NB4 (cell line): ENCODE results near the gene RPL4.
A peak's percentile ranks its signal among the peaks of the same experiment; 100 is the strongest.

Experiments used
- DNase-seq: peaks from one replicate; pipeline ENCODE4 v3.0.0; 2010; ENCODE audit warnings: low read depth
- H3K4me3 ChIP-seq: one replicate; pipeline ENCODE4 v1.5.1; 2011; ENCODE audit warnings: mild to moderate bottlenecking, low read depth, low read length, moderate library complexity
- MYC ChIP-seq: IDR thresholded peaks from 2 replicates; pipeline ENCODE4 v1.6.1; 2011; ENCODE audit warnings: low read depth, low read length
- POLR2A ChIP-seq: IDR thresholded peaks from 2 replicates; pipeline ENCODE4 v1.6.1; 2011; ENCODE audit warnings: mild to moderate bottlenecking; ENCODE audit not compliant: insufficient read length; ENCODE audit errors: extremely low read depth
- TF ChIP-seq, protein P1 (sequence below): IDR thresholded peaks from 2 replicates; pipeline ENCODE4 v1.6.1; 2011; ENCODE audit warnings: low read depth, low read length
- TF ChIP-seq, protein P2 (sequence below): IDR thresholded peaks from one replicate; pipeline ENCODE4 v1.5.1; 2012; ENCODE audit warnings: low read depth, low read length

RPL4 gene

DNA sequence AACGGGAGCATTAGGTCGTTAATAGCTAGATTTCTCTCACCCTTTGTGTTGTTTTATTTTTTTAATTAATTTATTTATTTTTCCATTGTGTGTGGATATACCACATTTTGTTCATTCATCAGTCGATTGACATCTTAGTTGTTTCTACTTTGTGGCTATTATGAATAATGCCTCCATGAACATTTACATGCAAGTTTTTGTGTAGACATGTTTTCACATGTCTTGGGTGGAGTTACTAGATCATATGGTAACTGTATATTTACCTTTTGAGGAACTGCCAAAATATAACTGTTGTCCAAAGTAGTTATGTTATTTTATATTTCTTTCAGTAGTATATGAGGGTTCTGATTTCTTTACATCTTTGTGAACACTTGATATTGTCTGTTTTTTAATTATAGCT is 19.3 kb upstream of the RPL4 start:
- TF ChIP-seq POLR2A: no peak
- TF ChIP-seq, protein P1, sequence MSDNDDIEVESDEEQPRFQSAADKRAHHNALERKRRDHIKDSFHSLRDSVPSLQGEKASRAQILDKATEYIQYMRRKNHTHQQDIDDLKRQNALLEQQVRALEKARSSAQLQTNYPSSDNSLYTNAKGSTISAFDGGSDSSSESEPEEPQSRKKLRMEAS: no peak
- no peak for DNase-seq

DNA sequence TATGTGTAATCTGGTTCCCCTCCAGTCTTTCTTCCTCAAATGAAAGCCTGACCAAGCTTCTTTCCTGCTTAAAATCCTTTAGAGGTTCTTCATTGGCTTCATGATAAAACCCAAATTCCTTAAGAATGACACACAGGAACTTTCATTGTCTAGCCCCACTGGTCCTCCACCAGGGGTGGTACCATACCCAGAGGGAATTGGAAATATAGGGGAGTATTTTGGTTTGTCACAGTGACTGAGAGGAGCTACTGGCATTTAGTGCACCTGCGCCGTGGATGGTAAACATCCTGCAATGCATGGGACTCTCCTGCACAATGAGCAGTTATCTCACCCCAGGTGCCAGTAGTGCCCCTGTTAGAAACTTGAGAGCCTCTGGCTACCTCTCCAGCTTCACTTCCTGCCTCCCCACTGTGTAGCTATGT is 11.3 kb upstream of the RPL4 start:
- H3K4me3 ChIP-seq: no peak overlapping the region
- no peak for DNase-seq
- TF ChIP-seq MYC (no peak), POLR2A (no peak)

More for the DNA sequence above, 19.3 kb upstream of the RPL4 start:
- no peak overlapping the region for H3K4me3 ChIP-seq

DNA sequence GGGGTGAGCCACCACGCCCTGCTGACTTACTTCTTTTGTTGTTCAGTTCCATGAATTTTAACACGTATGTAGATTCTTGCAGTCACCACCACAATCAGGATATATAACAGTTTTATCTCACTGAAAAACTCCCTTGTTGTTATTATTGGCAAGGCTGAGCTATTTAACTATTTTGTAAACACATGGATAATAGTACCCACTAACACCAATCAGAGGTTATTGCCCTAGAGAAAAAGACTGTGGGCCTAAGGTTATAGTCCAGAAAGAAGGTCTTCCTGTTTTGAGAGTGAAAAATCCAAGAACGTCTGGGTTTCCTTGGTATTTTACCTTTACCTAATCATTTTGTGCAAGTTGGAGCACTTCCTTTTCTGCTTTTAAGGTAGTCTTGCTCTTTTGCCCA is 9.9 kb upstream of the RPL4 start:
- TF ChIP-seq, protein P1: no peak
- TF ChIP-seq, protein P2, sequence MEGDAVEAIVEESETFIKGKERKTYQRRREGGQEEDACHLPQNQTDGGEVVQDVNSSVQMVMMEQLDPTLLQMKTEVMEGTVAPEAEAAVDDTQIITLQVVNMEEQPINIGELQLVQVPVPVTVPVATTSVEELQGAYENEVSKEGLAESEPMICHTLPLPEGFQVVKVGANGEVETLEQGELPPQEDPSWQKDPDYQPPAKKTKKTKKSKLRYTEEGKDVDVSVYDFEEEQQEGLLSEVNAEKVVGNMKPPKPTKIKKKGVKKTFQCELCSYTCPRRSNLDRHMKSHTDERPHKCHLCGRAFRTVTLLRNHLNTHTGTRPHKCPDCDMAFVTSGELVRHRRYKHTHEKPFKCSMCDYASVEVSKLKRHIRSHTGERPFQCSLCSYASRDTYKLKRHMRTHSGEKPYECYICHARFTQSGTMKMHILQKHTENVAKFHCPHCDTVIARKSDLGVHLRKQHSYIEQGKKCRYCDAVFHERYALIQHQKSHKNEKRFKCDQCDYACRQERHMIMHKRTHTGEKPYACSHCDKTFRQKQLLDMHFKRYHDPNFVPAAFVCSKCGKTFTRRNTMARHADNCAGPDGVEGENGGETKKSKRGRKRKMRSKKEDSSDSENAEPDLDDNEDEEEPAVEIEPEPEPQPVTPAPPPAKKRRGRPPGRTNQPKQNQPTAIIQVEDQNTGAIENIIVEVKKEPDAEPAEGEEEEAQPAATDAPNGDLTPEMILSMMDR: no peak
- TF ChIP-seq MYC (no peak), POLR2A (no peak)
- no peak for DNase-seq
- H3K4me3 ChIP-seq: no peak overlapping the region

DNA sequence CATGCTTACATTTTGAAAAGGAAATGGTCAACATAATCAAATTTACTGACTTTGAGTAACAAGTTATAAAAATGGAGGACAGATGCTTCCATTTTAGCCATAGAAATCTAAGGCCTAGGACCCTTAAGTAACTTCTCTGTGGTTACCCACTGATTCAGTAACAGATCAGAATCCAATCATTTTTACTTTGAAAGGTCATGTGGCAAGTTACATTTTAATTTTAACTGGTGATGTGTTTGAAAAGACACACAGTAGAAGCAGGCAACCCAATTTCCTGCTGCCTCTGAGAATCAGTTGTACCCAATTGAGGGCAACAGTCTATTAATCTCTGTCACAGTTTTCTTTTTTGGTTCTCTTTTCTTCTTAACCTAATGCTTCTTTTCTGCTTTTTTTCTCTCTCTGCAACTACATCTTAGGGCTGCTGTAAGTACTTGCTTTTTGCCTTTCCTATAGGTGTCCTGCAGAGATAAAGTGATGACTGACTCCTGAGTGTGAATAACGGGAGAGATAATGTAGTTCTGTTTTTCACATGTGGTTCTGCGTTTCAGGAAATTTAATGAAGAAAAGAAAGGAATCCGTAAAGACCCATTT is 3.7 kb upstream of the RPL4 start:
- no peak for DNase-seq
- TF ChIP-seq, protein P1: no peak
- TF ChIP-seq POLR2A (no peak), MYC (no peak)
- TF ChIP-seq, protein P2: no peak
- H3K4me3 ChIP-seq: no peak overlapping the region

DNA sequence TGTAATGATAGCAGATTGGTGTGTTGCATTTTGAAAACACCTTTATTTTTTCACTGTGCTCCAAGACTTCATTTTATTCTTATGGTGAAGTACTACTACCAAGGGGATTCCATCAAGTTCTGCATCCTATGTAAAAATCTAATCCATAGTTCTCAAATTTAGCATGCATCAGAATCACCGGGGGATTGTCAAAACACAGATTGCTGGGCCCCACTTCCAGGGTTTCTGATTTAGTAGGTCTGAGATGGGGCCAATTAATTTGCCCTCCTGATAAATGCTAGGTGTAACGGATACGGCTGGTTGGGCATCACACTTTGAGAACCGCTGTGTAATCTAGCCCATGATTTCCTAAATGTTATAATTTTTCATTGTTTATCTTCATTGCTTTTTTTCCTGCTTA is 1.2 kb upstream of the RPL4 start:
- TF ChIP-seq POLR2A (no peak), MYC (no peak)
- TF ChIP-seq, protein P1: no peak
- TF ChIP-seq, protein P2: no peak
- H3K4me3 ChIP-seq: peak overlapping the region; percentile 93
- DNase-seq: no peak

DNA sequence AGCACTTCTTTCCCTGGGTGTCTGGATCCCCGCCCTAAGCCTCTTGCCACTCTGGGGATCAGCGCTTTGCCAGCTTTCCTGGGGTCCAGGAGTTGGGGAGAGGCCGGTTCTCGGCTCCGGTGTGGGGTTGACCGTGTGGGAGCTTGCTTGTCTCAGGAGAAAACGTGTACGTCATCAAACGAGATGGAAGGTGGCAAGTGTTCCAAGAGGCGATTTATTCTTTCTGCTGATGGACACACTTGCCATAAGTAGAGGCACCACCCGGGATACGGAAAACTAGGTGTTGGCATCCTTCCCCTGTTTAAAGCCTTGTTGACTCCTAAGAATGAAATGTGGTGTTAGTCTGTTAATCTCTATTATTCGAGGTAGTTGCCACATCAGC is 766 bp upstream of the RPL4 start:
- TF ChIP-seq, protein P2: no peak
- TF ChIP-seq MYC (no peak), POLR2A (no peak)
- TF ChIP-seq, protein P1: no peak
- peak overlapping the region; percentile 93 for H3K4me3 ChIP-seq
- no peak for DNase-seq
